H9 (cell line): ENCODE measurements around the gene PCDHGC3. TPM values are rescaled to one million over a fixed set of nuclear protein-coding genes. Genes with fewer than 3 reads are reported as not detected.

Experiments used
- DNase-seq: peaks from one replicate; pipeline ENCODE4 v3.0.0-alpha.2; 2017
- H2AFZ ChIP-seq: one replicate; pipeline ENCODE4 v1.6.1; 2013; ENCODE audit warnings: mild to moderate bottlenecking, low read length, control low read depth, moderate library complexity
- H2AK5ac ChIP-seq: 2 replicates; pipeline ENCODE4 v1.6.1; 2013; ENCODE audit warnings: low read length, control low read depth, mixed read lengths; ENCODE audit not compliant: insufficient read length
- H2BK120ac ChIP-seq: one replicate; pipeline ENCODE4 v1.6.1; 2013; ENCODE audit warnings: low read depth, mild to moderate bottlenecking, low read length, control low read depth, inconsistent platforms; ENCODE audit not compliant: poor library complexity, severe bottlenecking
- H2BK12ac ChIP-seq: 2 replicates; pipeline ENCODE4 v1.6.1; 2013; ENCODE audit warnings: low read length, control low read depth, mixed read lengths, low read depth; ENCODE audit not compliant: insufficient read length
- H2BK15ac ChIP-seq: 2 replicates; pipeline ENCODE4 v1.6.1; 2013; ENCODE audit warnings: low read depth, low read length, control low read depth
- H2BK20ac ChIP-seq: one replicate; pipeline ENCODE4 v1.6.1; 2013; ENCODE audit warnings: low read depth, mild to moderate bottlenecking, low read length, control low read depth, inconsistent platforms; ENCODE audit not compliant: poor library complexity, severe bottlenecking
- H2BK5ac ChIP-seq: 2 replicates; pipeline ENCODE4 v1.6.1; 2013; ENCODE audit warnings: low read length, control low read depth, mixed read lengths; ENCODE audit not compliant: insufficient read length
- H3K14ac ChIP-seq: 2 replicates; pipeline ENCODE4 v1.6.1; 2013; ENCODE audit warnings: low read length, control low read depth; ENCODE audit not compliant: insufficient read depth
- H3K18ac ChIP-seq: 2 replicates; pipeline ENCODE4 v1.6.1; 2013; ENCODE audit warnings: low read depth, mild to moderate bottlenecking, mixed read lengths, low read length, control low read depth; ENCODE audit not compliant: insufficient read length
- H3K23ac ChIP-seq: 2 replicates; pipeline ENCODE4 v1.6.1; 2013; ENCODE audit warnings: low read length, control low read depth, mixed read lengths, low read depth; ENCODE audit not compliant: insufficient read length
- H3K23me2 ChIP-seq: 2 replicates; pipeline ENCODE4 v1.6.1; 2013; ENCODE audit warnings: low read depth, mild to moderate bottlenecking, mixed read lengths, low read length, control low read depth; ENCODE audit not compliant: insufficient read length, poor library complexity, severe bottlenecking
- H3K27ac ChIP-seq: 2 replicates; pipeline ENCODE4 v1.5.1; 2013; ENCODE audit warnings: low read length, control low read depth, mixed read lengths, low read depth; ENCODE audit not compliant: insufficient read length
- H3K27me3 ChIP-seq: 2 replicates; pipeline ENCODE4 v1.6.1; 2013; ENCODE audit warnings: low read length, control low read depth, inconsistent platforms; ENCODE audit not compliant: insufficient read depth
- H3K4ac ChIP-seq: 2 replicates; pipeline ENCODE4 v1.6.1; 2013; ENCODE audit warnings: low read depth, mild to moderate bottlenecking, control low read depth, inconsistent platforms, low read length, moderate library complexity
- H3K4me1 ChIP-seq: 2 replicates; pipeline ENCODE4 v1.6.1; 2013; ENCODE audit warnings: low read length, control low read depth, inconsistent platforms; ENCODE audit not compliant: insufficient read depth
- H3K4me2 ChIP-seq: 2 replicates; pipeline ENCODE4 v1.6.1; 2013; ENCODE audit warnings: low read length, control low read depth, mixed read lengths; ENCODE audit not compliant: insufficient read length, insufficient read depth
- H3K56ac ChIP-seq: 2 replicates; pipeline ENCODE4 v1.6.1; 2013; ENCODE audit warnings: low read depth, mild to moderate bottlenecking, mixed read lengths, low read length, control low read depth; ENCODE audit not compliant: insufficient read length
- H3K79me1 ChIP-seq: 2 replicates; pipeline ENCODE4 v1.6.1; 2013; ENCODE audit warnings: low read depth, mild to moderate bottlenecking, moderate library complexity, low read length, control low read depth, inconsistent platforms; ENCODE audit not compliant: insufficient read depth, poor library complexity, severe bottlenecking
- H3K79me2 ChIP-seq: 2 replicates; pipeline ENCODE4 v1.6.1; 2013; ENCODE audit warnings: low read length, control low read depth, inconsistent platforms; ENCODE audit not compliant: insufficient read depth
- H3K9ac ChIP-seq: 2 replicates; pipeline ENCODE4 v1.6.1; 2013; ENCODE audit warnings: low read length, control low read depth, mixed read lengths; ENCODE audit not compliant: insufficient read length; ENCODE audit errors: extremely low read depth
- H3K9me3 ChIP-seq: one replicate; pipeline ENCODE4 v1.6.1; 2013; ENCODE audit warnings: low read depth, low read length, inconsistent platforms; ENCODE audit not compliant: control insufficient read depth
- H3T11ph ChIP-seq: one replicate; pipeline ENCODE4 v1.6.1; 2013; ENCODE audit warnings: mild to moderate bottlenecking, low read length, control low read depth, inconsistent platforms
- H4K20me1 ChIP-seq: one replicate; pipeline ENCODE4 v1.6.1; 2013; ENCODE audit not compliant: control insufficient read depth, insufficient read length, insufficient read depth
- H4K5ac ChIP-seq: 2 replicates; pipeline ENCODE4 v1.6.1; 2013; ENCODE audit warnings: low read depth, mild to moderate bottlenecking, mixed read lengths, low read length, control low read depth; ENCODE audit not compliant: insufficient read length
- H4K8ac ChIP-seq: replicated peaks from 2 replicates; pipeline ENCODE4 v1.6.1; 2013; ENCODE audit warnings: low read length, control low read depth, mixed read lengths, low read depth; ENCODE audit not compliant: insufficient read length
- H4K91ac ChIP-seq: 2 replicates; pipeline ENCODE4 v1.6.1; 2013; ENCODE audit warnings: low read depth, mild to moderate bottlenecking, moderate library complexity, mixed read lengths, low read length, control low read depth; ENCODE audit not compliant: insufficient read length
- H3K27ac Mint-ChIP-seq, 3 experiments: 2 replicates in 2 of 3; 3 replicates in 1 of 3; pipeline ENCODE4 v1.8.0; 2020 to 2021; ENCODE audit warnings: mixed read lengths in 3 of 3, mild to moderate bottlenecking in 1 of 3, moderate library complexity in 1 of 3
- H3K27me3 Mint-ChIP-seq: 2 replicates; pipeline ENCODE4 v1.8.0; 2021; ENCODE audit warnings: low read depth, mild to moderate bottlenecking, moderate library complexity, mixed read lengths
- H3K36me3 Mint-ChIP-seq, 3 experiments: 2 replicates in 2 of 3; 3 replicates in 1 of 3; pipeline ENCODE4 v1.8.0; 2020 to 2021; ENCODE audit warnings: low read depth in 3 of 3, mixed read lengths in 3 of 3; ENCODE audit not compliant: insufficient read depth in 1 of 3
- H3K4me1 Mint-ChIP-seq, 2 experiments: 2 replicates each; pipeline ENCODE4 v1.8.0; 2020; ENCODE audit warnings: mixed read lengths in 2 of 2
- H3K4me3 Mint-ChIP-seq, 2 experiments: 2 replicates in 1 of 2; 3 replicates in 1 of 2; pipeline ENCODE4 v1.8.0; 2020 to 2021; ENCODE audit warnings: mild to moderate bottlenecking in 2 of 2, mixed read lengths in 2 of 2, moderate library complexity in 1 of 2
- H3K9me3 Mint-ChIP-seq, 2 experiments: 2 replicates in 1 of 2; 3 replicates in 1 of 2; pipeline ENCODE4 v1.8.0; 2020; ENCODE audit warnings: mild to moderate bottlenecking in 2 of 2, mixed read lengths in 2 of 2, moderate library complexity in 1 of 2
- CTCF ChIP-seq: fragments of 200-600 bp; sonication (generic); conservative IDR thresholded peaks from 3 replicates; pipeline ENCODE4 v1.8.0; 2021; ENCODE audit warnings: antibody characterized with exemption, mild to moderate bottlenecking
- WGBS: extraction: QIAGEN DNeasy Blood & Tissue Kit; methylation state at CpG from one replicate; pipeline ENCODE4 v1.1.7; 2013; ENCODE audit warnings: missing lambda C conversion rate, low lambda C conversion rate, mixed read lengths; ENCODE audit not compliant: insufficient read length; ENCODE audit errors: extremely low coverage; 5-methylcytosine and 5-hydroxymethylcytosine counted together
- total RNA-seq: library from RNA; stranded (reverse); gene quantifications from 2 replicates; pipeline ENCODE4 v1.2.1, GENCODE V29; 2021

The PCDHGC3 gene
- total RNA-seq, 1 experiment from 2014 or later, result 19.8 TPM

GRCh38 chr5:141511771-141512325 lies 36.1 kb downstream of the PCDHGC3 start:
- Histone ChIP-seq H3K23me2 (peaks cover 17% of the 10 kb centered on the region), H3K23ac (no peak overlapping the region), H2BK12ac (no peak overlapping the region), H3K4me2 (no peak overlapping the region), H4K5ac (no peak overlapping the region), H3K79me1 (no peaks in the 10 kb centered on the region), H2BK120ac (no peak overlapping the region), H3K56ac (no peak overlapping the region), H3T11ph (no peak overlapping the region), H2BK5ac (no peak overlapping the region), H3K9ac (no peak overlapping the region), H3K27ac (no peak overlapping the region), H2BK15ac (no peak overlapping the region), H2BK20ac (no peak overlapping the region), H3K4me1 (peaks cover 4% of the 10 kb centered on the region; the same call in 1 of the 2 replicates), H3K4ac (no peak overlapping the region), H2AFZ (no peak overlapping the region), H3K27me3 (no peaks in the 10 kb centered on the region), H3K14ac (no peak overlapping the region), H3K18ac (no peak overlapping the region), H4K91ac (no peak overlapping the region), H3K9me3 (no peaks in the 10 kb centered on the region), H4K20me1 (no peaks in the 10 kb centered on the region), H4K8ac (no peak overlapping the region), H2AK5ac (no peak overlapping the region), H3K79me2 (no peaks in the 10 kb centered on the region)
- no peak for TF ChIP-seq CTCF
- H3K36me3 Mint-ChIP-seq, result peaks cover 15 to 25% (median 21%) of the 10 kb centered on the region in 3 experiments
- DNase-seq, result no peak
- WGBS, result no CpG with 5 or more reads among the region's 4 CpGs
- H3K4me3 Mint-ChIP-seq, result peak overlapping the region in 1 of 2 experiments; percentile 88; a peak in 1 of 5 replicates
- H3K27me3 Mint-ChIP-seq, result peaks cover 3% of the 10 kb centered on the region; the same call in 1 of the 2 replicates
- H3K4me1 Mint-ChIP-seq, result peaks cover 56 to 66% of the 10 kb centered on the region in 2 experiments
- no peaks in the 10 kb centered on the region; a peak in 1 of 5 replicates for H3K9me3 Mint-ChIP-seq
- no peak overlapping the region for H3K27ac Mint-ChIP-seq
